SK-N-SH (cell line): ENCODE data around the gene INF2.

Experiments used
- CTCF ChIP-seq: fragments of 200-600 bp; sonication (generic); IDR thresholded peaks from 2 replicates; pipeline ENCODE4 v1.6.1; 2017; ENCODE audit warnings: antibody characterized with exemption, mild to moderate bottlenecking, moderate library complexity
- EP300 ChIP-seq, 2 experiments: IDR thresholded peaks; 2 replicates each; pipeline versions ENCODE4 v1.4.0 to v1.6.1; 2012; ENCODE audit warnings: borderline replicate concordance in 1 of 2, low read depth in 1 of 2, low read length in 1 of 2
- EZH2phosphoT487 ChIP-seq: fragments of 200-600 bp; sonication (generic); IDR thresholded peaks from 2 replicates; pipeline ENCODE4 v1.6.1; 2017; ENCODE audit warnings: low read depth, mixed run types, mild to moderate bottlenecking, antibody characterized with exemption, moderate library complexity, borderline replicate concordance
- MXI1 ChIP-seq: IDR thresholded peaks from 2 replicates; pipeline ENCODE4 v1.6.1; 2012; ENCODE audit warnings: mild to moderate bottlenecking, low read depth, low read length, improper control_type of control experiment

- TF ChIP-seq EZH2phosphoT487: no peak
- TF ChIP-seq CTCF: no peak
- no peak for TF ChIP-seq EP300 (IDR thresholded peaks at IDR 0.05; ENCODE audit: borderline replicate concordance in 1 of 2, low read depth in 1 of 2, low read length in 1 of 2)
- TF ChIP-seq MXI1: no peak
Measured at GRCh38 chr14:104659764-104660523, 29.5 kb upstream of the INF2 start.
